ENCODE data around the gene MAGI3. TPM values are rescaled to one million over a fixed set of nuclear protein-coding genes. Genes with fewer than 3 reads are reported as not detected.

The MAGI3 gene
- polyA plus RNA-seq, 2 of the 4 experiments (the other 2 are of a cell fraction): 3.8 to 7.9 TPM

GRCh38 chr1:113732802-113733201 lies 342.5 kb downstream of the MAGI3 start (continued):
- no peak for TF ChIP-seq EHMT2 (IDR thresholded peaks at IDR 0.05; ENCODE audit: low read depth)

- 94% methylated on average over 2 of the region's 2 CpGs for WGBS (ENCODE audit: missing lambda C conversion rate)
- ATAC-seq (no peak), FAIRE-seq (no peak), DNase-seq (ENCODE audit: low read depth in 1 of 2, low spot score in 1 of 2) (no peak)
- CTCF ChIA-PET: no interaction called here
- no peaks in the 10 kb centered on the region for H3K4me1 ChIP-seq
- no peaks in the 10 kb centered on the region for H3K9me3 ChIP-seq
- POLR2A ChIA-PET: no interaction called here
- no peak for TF ChIP-seq HOXB5 (CRISPR knock-in tag; IDR thresholded peaks at IDR 0.05)
- TF ChIP-seq NR3C1 (IDR thresholded peaks at IDR 0.05): no peak
- no peak for TF ChIP-seq BHLHE40 (IDR thresholded peaks at IDR 0.05; ENCODE audit: low read depth, low read length)
- no peak for TF ChIP-seq PBX3 (IDR thresholded peaks at IDR 0.05)
- no peak for TF ChIP-seq RFX5 (IDR thresholded peaks at IDR 0.05)
- TF ChIP-seq RAD21 (conservative IDR thresholded peaks at IDR 0.05 in 1 of 2, IDR thresholded peaks at IDR 0.05 in 1 of 2): no peak
- no peak for TF ChIP-seq ZC3H11A (IDR thresholded peaks at IDR 0.05)
- no peak for TF ChIP-seq CHD4 (IDR thresholded peaks at IDR 0.05; ENCODE audit: borderline replicate concordance)
- no peak for TF ChIP-seq HEYL (CRISPR knock-in tag; IDR thresholded peaks at IDR 0.05)
- no peak for TF ChIP-seq CBX8 (IDR thresholded peaks at IDR 0.05)
- TF ChIP-seq POLR2AphosphoS2 (conservative IDR thresholded peaks at IDR 0.05; ENCODE audit: low read length): no peak
- no peak overlapping the region for H3K4me3 ChIP-seq
- H3K27ac ChIP-seq: no peak overlapping the region
- no peak overlapping the region for H3K4me2 ChIP-seq
These were observed 344.2 kb downstream of the MAGI3 start for GRCh38 chr1:113734357-113735055.

Small RNA genes within 50 kb of the gene (small RNA-seq; reads per million reads assigned to genes)
- gene MTND5P20: 0 reads per million in 6 experiments

Data from A549 (cell line).